Measurements from ENCODE around the gene CYB561A3.

The CYB561A3 gene

GRCh38 chr11:61343792-61344745, 17.6 kb downstream of the CYB561A3 start:
- no peak overlapping the region for H3K4me3 Mint-ChIP-seq
- H3K27ac Mint-ChIP-seq: no peak overlapping the region
- no peaks in the 10 kb centered on the region for H3K4me1 Mint-ChIP-seq (ENCODE audit: low read depth)
- DNase-seq: no peak
- no peaks in the 10 kb centered on the region for H3K9me3 Mint-ChIP-seq
- peaks cover 67% of the 10 kb centered on the region for H3K36me3 Mint-ChIP-seq (ENCODE audit: low read depth)
- H3K27me3 Mint-ChIP-seq: no peaks in the 10 kb centered on the region

- no peak overlapping the region for H3K27ac Mint-ChIP-seq
- no peak for DNase-seq
- H3K4me1 Mint-ChIP-seq (ENCODE audit: low read depth): no peaks in the 10 kb centered on the region
- H3K9me3 Mint-ChIP-seq: no peaks in the 10 kb centered on the region
- H3K36me3 Mint-ChIP-seq (ENCODE audit: low read depth): peaks cover 59% of the 10 kb centered on the region
- no peak overlapping the region for H3K4me3 Mint-ChIP-seq
- H3K27me3 Mint-ChIP-seq: no peaks in the 10 kb centered on the region
Measured at GRCh38 chr11:61342207-61342803, 19.4 kb downstream of the CYB561A3 start.

- no peak for DNase-seq
- Mint-ChIP-seq H3K4me1 (ENCODE audit: low read depth) (peaks cover 4% of the 10 kb centered on the region), H3K27me3 (no peaks in the 10 kb centered on the region), H3K4me3 (no peak overlapping the region), H3K9me3 (no peaks in the 10 kb centered on the region), H3K36me3 (ENCODE audit: low read depth) (peaks cover 55% of the 10 kb centered on the region), H3K27ac (no peak overlapping the region)
Measured at GRCh38 chr11:61341706-61342105, 20.0 kb downstream of the CYB561A3 start.

DNA sequence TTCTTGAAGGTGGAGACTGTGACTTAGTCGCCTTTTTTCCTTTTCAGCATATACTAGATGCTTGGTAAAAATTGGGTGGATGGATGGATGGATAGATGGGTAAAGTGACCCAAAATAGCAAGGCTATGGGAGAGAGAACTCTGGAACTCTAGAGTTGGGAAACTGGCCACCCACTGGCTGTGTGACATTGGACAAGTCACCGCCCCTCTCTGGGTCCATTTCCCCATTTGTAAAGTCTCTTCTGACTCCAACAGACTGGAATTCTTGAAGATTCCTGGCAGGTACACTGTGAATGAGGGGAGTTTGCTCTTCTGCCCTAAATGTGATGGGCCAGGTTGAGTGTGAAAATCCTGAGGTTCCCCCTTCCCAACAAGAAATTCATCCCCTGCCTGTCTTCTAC, 20.7 kb downstream of the CYB561A3 start:
- no peak overlapping the region for H3K4me3 Mint-ChIP-seq
- H3K27me3 Mint-ChIP-seq: no peaks in the 10 kb centered on the region
- H3K36me3 Mint-ChIP-seq (ENCODE audit: low read depth): peaks cover 48% of the 10 kb centered on the region
- no peak overlapping the region for H3K27ac Mint-ChIP-seq
- H3K9me3 Mint-ChIP-seq: no peaks in the 10 kb centered on the region
- H3K4me1 Mint-ChIP-seq (ENCODE audit: low read depth): peaks cover 11% of the 10 kb centered on the region
- no peak for DNase-seq

- Mint-ChIP-seq H3K9me3 (no peaks in the 10 kb centered on the region), H3K27ac (no peak overlapping the region)
Measured at GRCh38 chr11:61339490-61339878, 22.2 kb downstream of the CYB561A3 start.

DNA sequence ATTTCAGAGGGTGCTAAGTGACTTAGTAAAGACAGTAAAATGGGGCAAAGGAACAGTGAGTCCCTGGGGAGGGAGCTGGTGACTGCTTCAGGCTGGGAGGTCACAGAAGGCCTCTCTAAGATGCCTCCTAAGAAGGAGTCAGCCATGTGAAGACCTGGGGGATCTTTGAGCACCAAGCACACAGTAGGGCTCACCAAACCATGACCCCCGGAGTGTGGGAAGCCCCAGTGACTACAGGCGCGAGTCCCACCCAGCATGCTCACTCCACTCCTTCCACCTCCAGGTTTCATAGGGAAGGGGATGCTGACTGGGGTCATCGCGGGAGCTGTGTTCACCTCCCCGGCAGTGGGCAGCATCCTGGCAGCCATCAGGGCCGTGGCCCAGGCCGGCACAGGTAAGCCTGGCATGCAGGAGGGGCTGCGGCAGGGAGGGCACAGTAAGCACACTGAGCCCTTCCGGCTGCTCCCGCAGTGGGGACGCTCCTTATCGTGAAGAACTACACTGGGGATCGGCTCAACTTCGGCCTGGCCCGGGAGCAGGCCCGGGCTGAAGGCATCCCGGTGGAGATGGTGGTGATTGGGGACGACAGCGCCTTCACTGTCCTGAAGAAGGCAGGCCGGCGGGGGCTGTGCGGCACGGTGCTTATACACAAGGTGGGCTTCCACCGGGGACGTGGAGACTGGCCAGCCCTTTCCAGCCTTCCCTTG, 22.7 kb downstream of the CYB561A3 start:
- DNase-seq: no peak
- Mint-ChIP-seq H3K27me3 (no peaks in the 10 kb centered on the region), H3K4me1 (ENCODE audit: low read depth) (peaks cover 24% of the 10 kb centered on the region), H3K36me3 (ENCODE audit: low read depth) (peaks cover 38% of the 10 kb centered on the region), H3K9me3 (no peaks in the 10 kb centered on the region), H3K4me3 (no peak overlapping the region), H3K27ac (no peak overlapping the region)

More at GRCh38 chr11:61339490-61339878, 22.2 kb downstream of the CYB561A3 start:
- DNase-seq: no peak
- Mint-ChIP-seq H3K4me1 (ENCODE audit: low read depth) (peaks cover 19% of the 10 kb centered on the region), H3K4me3 (no peak overlapping the region), H3K27me3 (no peaks in the 10 kb centered on the region), H3K36me3 (ENCODE audit: low read depth) (peaks cover 41% of the 10 kb centered on the region)

DNA sequence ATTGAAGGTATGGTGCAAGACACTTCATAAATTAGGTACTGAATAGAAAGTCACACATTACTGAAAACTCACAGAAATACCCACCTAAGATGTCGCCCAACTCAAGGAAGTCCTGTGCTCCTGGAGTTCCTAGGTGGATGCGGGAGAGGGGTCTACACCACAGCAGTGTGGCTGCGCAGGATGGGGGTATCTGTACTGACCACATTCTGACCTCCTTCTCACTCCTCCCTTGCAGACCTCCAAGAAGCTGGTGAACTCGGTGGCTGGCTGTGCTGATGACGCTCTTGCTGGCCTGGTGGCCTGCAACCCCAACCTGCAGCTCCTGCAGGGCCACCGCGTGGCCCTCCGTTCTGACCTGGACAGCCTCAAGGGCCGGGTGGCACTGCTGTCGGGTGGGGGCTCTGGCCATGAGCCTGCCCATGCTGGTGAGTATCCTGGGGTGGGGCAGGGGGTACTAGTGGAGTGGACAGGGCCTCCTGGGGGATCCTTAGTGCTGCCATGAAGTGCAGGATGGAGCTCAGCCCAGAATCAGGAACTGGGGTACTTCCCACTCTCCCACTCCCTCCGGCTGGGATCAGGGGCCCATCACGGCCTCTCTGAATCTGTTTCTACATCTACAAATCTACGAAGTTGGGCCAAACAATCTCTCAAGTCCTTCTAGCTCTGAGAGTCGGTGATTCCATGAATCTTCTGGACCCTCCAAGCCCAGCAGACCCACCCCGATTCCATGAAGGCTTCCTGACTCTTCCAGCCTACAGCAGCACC, 23.8 kb downstream of the CYB561A3 start:
- Mint-ChIP-seq H3K4me1 (ENCODE audit: low read depth) (peaks cover 32% of the 10 kb centered on the region), H3K9me3 (no peaks in the 10 kb centered on the region), H3K4me3 (no peak overlapping the region), H3K27ac (no peak overlapping the region), H3K36me3 (ENCODE audit: low read depth) (peaks cover 41% of the 10 kb centered on the region), H3K27me3 (no peaks in the 10 kb centered on the region)
- DNase-seq: no peak

DNA sequence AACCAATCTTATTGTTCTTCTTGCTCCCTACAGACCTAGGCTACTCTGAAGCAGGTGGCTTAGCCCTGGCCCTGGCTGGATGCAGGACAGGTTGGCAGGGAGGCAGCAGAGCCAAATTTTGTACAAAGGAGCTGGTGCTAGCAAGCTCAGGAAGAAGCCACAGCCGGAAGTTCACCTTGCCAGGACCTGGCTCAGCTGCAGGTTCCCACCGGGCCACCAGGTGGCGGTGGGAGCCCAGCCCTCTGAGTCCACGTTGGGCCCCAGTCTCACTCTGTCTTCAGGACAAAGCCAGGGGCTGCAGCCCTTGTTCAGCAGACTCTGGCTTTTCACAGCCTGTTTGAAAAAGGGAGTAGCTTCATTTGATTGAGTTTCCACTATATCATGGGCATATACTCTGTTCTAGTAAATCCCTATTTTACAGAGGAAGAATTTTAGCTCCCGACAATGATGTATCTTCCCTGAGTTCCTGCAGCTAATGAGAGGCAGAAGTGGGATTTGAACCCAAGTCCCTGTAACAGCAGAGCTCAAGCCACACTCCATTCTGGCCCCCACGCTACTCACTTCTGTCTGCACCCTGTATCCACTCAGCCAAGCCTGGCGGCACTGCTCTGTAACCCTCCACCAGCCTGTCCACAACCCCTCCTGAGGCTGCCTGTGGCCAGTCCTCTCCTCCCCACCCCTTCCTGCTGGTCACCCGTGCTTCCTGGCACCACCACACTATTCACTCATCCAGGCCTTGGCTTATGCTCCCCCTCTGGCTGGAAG, 25.3 kb downstream of the CYB561A3 start:
- H3K4me1 Mint-ChIP-seq (ENCODE audit: low read depth): peaks cover 41% of the 10 kb centered on the region
- H3K36me3 Mint-ChIP-seq (ENCODE audit: low read depth): peaks cover 44% of the 10 kb centered on the region
- peak; percentile 89 for DNase-seq
- peak overlapping the region; percentile 98 for H3K27ac Mint-ChIP-seq
- no peaks in the 10 kb centered on the region for H3K9me3 Mint-ChIP-seq
- H3K4me3 Mint-ChIP-seq: peak overlapping the region; percentile 20
- H3K27me3 Mint-ChIP-seq: no peaks in the 10 kb centered on the region

DNA sequence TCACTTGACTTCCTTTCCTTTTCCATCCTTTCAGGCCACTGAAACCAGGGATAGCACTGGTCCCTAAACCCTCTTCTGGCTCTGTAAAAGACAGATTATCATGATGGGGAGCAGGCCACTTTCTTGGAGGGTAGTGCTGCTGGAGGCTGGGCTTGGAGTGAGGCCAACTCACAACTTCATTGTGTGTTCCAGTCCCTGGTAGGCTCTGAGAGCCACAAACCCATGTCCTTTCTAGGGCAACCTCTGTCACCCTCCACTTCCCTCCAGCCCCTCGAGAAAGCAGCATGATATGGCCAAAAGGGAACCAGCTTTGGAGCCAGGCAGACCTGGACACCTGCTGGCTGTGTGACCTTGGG, 26.3 kb downstream of the CYB561A3 start:
- DNase-seq: no peak
- no peaks in the 10 kb centered on the region for H3K9me3 Mint-ChIP-seq
- H3K27me3 Mint-ChIP-seq: no peaks in the 10 kb centered on the region
- H3K36me3 Mint-ChIP-seq (ENCODE audit: low read depth): peaks cover 47% of the 10 kb centered on the region
- no peak overlapping the region for H3K4me3 Mint-ChIP-seq
- peak overlapping the region; percentile 98 for H3K27ac Mint-ChIP-seq
- peaks cover 51% of the 10 kb centered on the region for H3K4me1 Mint-ChIP-seq (ENCODE audit: low read depth)

GRCh38 chr11:61334434-61335354, 27.0 kb downstream of the CYB561A3 start:
- Mint-ChIP-seq H3K4me3 (peak overlapping the region; percentile 91), H3K9me3 (no peaks in the 10 kb centered on the region), H3K36me3 (ENCODE audit: low read depth) (peaks cover 53% of the 10 kb centered on the region), H3K27me3 (no peaks in the 10 kb centered on the region), H3K27ac (peak overlapping the region; percentile 98), H3K4me1 (ENCODE audit: low read depth) (peaks cover 57% of the 10 kb centered on the region)
- peak; percentile 37 for DNase-seq

GRCh38 chr11:61333550-61334433, 27.9 kb downstream of the CYB561A3 start:
- no peaks in the 10 kb centered on the region for H3K9me3 Mint-ChIP-seq
- H3K36me3 Mint-ChIP-seq (ENCODE audit: low read depth): peaks cover 56% of the 10 kb centered on the region
- H3K4me1 Mint-ChIP-seq (ENCODE audit: low read depth): peaks cover 65% of the 10 kb centered on the region
- no peaks in the 10 kb centered on the region for H3K27me3 Mint-ChIP-seq
- H3K27ac Mint-ChIP-seq: peak overlapping the region; percentile 98
- H3K4me3 Mint-ChIP-seq: peak overlapping the region; percentile 91
- DNase-seq: no peak
